Esophagus squamous epithelium (tissue), 5 donors: Measurements from ENCODE around the gene UGT1A10. TPM values are rescaled to one million over a fixed set of nuclear protein-coding genes. Genes with fewer than 3 reads are reported as not detected.
A peak's percentile ranks its signal among the peaks of the same experiment; 100 is the strongest.

Experiments
- DNase-seq: peaks from one replicate; lab custom pipeline; 2025; lab: John Stamatoyannopoulos, UW
- H3K27ac ChIP-seq, 4 donors: fragments of 200-600 bp; sonication (generic); one replicate each; pipeline ENCODE4 v1.5.1; 2016 to 2019; ENCODE audit warnings: mild to moderate bottlenecking in 1 of 4
- H3K27me3 ChIP-seq, 4 donors: fragments of 200-600 bp; sonication (generic); 1 replicate in 3 of 4; 2 replicates in 1 of 4; pipeline versions ENCODE4 v1.5.1 to v1.6.0; 2017 to 2021; ENCODE audit warnings: antibody characterized with exemption in 1 of 4
- H3K36me3 ChIP-seq, 3 donors: fragments of 200-600 bp; sonication (generic); one replicate each; pipeline ENCODE4 v1.5.1; 2016 to 2019
- H3K4me1 ChIP-seq, 3 donors: fragments of 200-600 bp; sonication (generic); one replicate each; pipeline ENCODE4 v1.5.1; 2017 to 2019
- H3K4me3 ChIP-seq, 4 donors: fragments of 200-600 bp; sonication (generic); 1 replicate in 3 of 4; 2 replicates in 1 of 4; pipeline ENCODE4 v1.5.1; 2016 to 2019; ENCODE audit warnings: mild to moderate bottlenecking in 2 of 4, moderate library complexity in 1 of 4
- H3K9me3 ChIP-seq, 3 donors: fragments of 200-600 bp; sonication (generic); one replicate each; pipeline ENCODE4 v1.5.1; 2016 to 2019
- POLR2A ChIP-seq, 4 donors: fragments of 450-650 bp; IDR thresholded peaks; one replicate each; pipeline ENCODE4 v1.6.1; 2017; ENCODE audit warnings: antibody characterized with exemption in 4 of 4, mild to moderate bottlenecking in 4 of 4, moderate library complexity in 3 of 4
- WGBS, 2 donors: methylation state at CpG; one replicate each; pipeline ENCODE4 v1.1.5; 2018; 5-methylcytosine and 5-hydroxymethylcytosine counted together
- intact Hi-C: fragments of 100-400 bp; cut with DNase I; formaldehyde crosslinking; loops from one replicate; pipeline ENCODE4 v1.15.0; 2022
- total RNA-seq, 4 donors: library from RNA; depleted of rRNA; stranded (reverse); fragments of >200 nt; gene quantifications; one replicate each; pipeline ENCODE4 v1.1.0, GENCODE V29; 2016
- TF ChIP-seq, protein P1 (sequence below), 6 experiments: fragments of 450-650 bp in 4 of 6; fragments of 200-600 bp in 2 of 6; sonication (generic) in 2 of 6; IDR thresholded peaks; one replicate each; pipeline ENCODE4 v1.5.1; 2016 to 2019; ENCODE audit warnings: antibody characterized with exemption in 6 of 6, mild to moderate bottlenecking in 4 of 6, moderate library complexity in 4 of 6
- donor health status: DM: yes; HTN: yes; CAD: no.

Gene UGT1A10
- total RNA-seq, 4 donors from 2014 or later = 12.4 to 45.0 (median 23.9) TPM

DNA sequence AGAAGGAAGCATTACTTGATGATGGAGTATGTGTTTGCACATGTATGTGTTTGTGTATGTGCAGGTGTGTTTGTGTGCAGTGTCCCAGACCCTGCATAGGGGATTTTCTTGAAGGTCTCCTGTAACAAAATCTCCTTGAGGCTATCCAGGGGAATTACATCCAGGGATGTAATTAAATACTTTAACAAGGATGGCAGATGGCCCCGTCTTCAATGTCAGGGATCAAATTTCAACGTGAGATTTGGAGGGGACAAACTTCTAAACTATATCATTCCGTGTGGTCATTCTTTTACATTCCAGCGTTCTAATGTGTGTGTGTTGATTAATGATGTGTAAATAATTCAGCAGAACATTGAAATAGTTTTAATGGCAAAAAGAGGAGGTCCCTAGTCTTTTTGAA is 38.7 kb downstream of the UGT1A10 start:
- Histone ChIP-seq H3K9me3 (no peaks in the 10 kb centered on the region), H3K4me3 (no peak overlapping the region), H3K36me3 (no peaks in the 10 kb centered on the region), H3K4me1 (peaks cover 0 to 10% (median 9%) of the 10 kb centered on the region in 3 donors), H3K27ac (no peak overlapping the region), H3K27me3 (no peaks in the 10 kb centered on the region)
- intact Hi-C loops = no loop called here
- no peak for DNase-seq
- no peak for TF ChIP-seq POLR2A (IDR thresholded peaks at IDR 0.05)
- TF ChIP-seq, protein P1, sequence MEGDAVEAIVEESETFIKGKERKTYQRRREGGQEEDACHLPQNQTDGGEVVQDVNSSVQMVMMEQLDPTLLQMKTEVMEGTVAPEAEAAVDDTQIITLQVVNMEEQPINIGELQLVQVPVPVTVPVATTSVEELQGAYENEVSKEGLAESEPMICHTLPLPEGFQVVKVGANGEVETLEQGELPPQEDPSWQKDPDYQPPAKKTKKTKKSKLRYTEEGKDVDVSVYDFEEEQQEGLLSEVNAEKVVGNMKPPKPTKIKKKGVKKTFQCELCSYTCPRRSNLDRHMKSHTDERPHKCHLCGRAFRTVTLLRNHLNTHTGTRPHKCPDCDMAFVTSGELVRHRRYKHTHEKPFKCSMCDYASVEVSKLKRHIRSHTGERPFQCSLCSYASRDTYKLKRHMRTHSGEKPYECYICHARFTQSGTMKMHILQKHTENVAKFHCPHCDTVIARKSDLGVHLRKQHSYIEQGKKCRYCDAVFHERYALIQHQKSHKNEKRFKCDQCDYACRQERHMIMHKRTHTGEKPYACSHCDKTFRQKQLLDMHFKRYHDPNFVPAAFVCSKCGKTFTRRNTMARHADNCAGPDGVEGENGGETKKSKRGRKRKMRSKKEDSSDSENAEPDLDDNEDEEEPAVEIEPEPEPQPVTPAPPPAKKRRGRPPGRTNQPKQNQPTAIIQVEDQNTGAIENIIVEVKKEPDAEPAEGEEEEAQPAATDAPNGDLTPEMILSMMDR (IDR thresholded peaks at IDR 0.05) = no peak
- WGBS, 2 donors = 52 to 57% methylated on average over 4 of the region's 4 CpGs

DNA sequence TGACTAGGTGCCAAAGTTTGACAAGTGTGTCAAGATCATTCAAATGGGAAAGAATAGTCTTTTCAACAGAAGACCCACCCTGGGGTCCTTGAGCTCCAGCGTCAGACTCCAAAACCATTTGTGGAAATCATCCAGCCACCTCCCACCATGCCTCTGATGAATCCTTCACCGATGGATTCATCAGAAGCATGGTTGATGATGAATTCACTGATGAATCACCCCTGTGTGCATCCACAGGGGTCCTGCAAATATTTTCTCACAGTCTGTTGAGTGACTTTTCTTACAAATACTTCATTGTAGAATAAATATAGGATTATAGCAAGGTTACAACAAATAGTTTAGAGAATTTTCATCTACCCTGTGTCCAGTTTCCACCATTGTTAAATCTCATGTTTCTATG is 39.8 kb downstream of the UGT1A10 start:
- WGBS, 2 donors = 76 to 85% methylated on average over 2 of the region's 2 CpGs
- no peak for DNase-seq
- H3K36me3 ChIP-seq = no peaks in the 10 kb centered on the region
- H3K27ac ChIP-seq = no peak overlapping the region
- no peak overlapping the region for H3K4me3 ChIP-seq
- peaks cover 2 to 20% (median 10%) of the 10 kb centered on the region in 3 donors for H3K4me1 ChIP-seq
- no peaks in the 10 kb centered on the region for H3K27me3 ChIP-seq
- H3K9me3 ChIP-seq = no peaks in the 10 kb centered on the region
- TF ChIP-seq POLR2A (IDR thresholded peaks at IDR 0.05) = no peak
- TF ChIP-seq, protein P1 (IDR thresholded peaks at IDR 0.05) = no peak
- intact Hi-C loops = no loop called here

- H3K27me3 ChIP-seq = no peaks in the 10 kb centered on the region
- TF ChIP-seq, protein P1 (IDR thresholded peaks at IDR 0.05) = no peak
- no peak for TF ChIP-seq POLR2A (IDR thresholded peaks at IDR 0.05)
- H3K4me1 ChIP-seq = peaks cover 5 to 29% (median 10%) of the 10 kb centered on the region in 3 donors
- intact Hi-C loops = no loop called here
- H3K4me3 ChIP-seq = no peak overlapping the region
- H3K36me3 ChIP-seq = no peaks in the 10 kb centered on the region
- WGBS, 2 donors = 56 to 60% methylated on average over 4 of the region's 4 CpGs
- DNase-seq = no peak
- peak overlapping the region in 2 of 4 donors; percentile 16 to 21 for H3K27ac ChIP-seq
- no peaks in the 10 kb centered on the region for H3K9me3 ChIP-seq
Measured at GRCh38 chr2:233679196-233679595, 42.9 kb downstream of the UGT1A10 start.

DNA sequence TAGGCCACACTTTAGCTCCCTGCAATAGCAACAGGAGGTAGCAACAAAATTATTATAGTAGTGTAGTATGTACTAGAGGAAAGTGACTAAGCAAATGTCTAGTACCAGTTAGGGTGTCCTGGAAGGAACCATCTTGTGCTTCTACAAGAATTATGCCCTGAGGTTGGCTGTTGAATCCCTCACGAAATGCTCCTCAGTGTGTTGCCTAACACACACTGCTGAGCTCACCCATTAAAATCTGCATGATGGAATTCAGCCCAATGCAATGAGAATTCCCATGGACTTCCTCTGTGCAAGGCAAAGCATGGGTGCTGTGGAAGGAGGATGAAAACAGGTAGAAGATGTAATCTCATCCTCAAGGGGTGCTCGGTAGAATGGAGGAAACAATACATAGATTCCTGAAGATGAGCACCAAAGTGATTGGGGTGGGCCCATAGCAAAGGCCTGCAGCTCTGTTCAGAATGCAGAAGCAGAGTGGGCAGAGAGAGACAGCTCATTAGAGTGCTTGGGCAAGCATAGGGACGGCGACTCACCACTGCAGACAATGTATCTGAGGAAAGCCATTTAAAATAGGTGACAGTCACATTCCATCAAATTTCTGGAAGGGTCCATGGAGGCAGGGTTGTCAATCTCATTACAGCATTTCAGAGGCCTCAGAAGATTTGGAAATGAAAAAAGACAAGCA is 44.3 kb downstream of the UGT1A10 start:
- no peak for DNase-seq
- H3K36me3 ChIP-seq = no peaks in the 10 kb centered on the region
- H3K4me1 ChIP-seq = peaks cover 5 to 34% (median 10%) of the 10 kb centered on the region in 3 donors
- no peaks in the 10 kb centered on the region for H3K9me3 ChIP-seq
- no peak overlapping the region for H3K4me3 ChIP-seq
- TF ChIP-seq, protein P1 (IDR thresholded peaks at IDR 0.05) = no peak
- TF ChIP-seq POLR2A (IDR thresholded peaks at IDR 0.05) = no peak
- no peaks in the 10 kb centered on the region for H3K27me3 ChIP-seq
- peak overlapping the region in 2 of 4 donors; percentile 42 to 51 for H3K27ac ChIP-seq
- WGBS, 2 donors = 66 to 68% methylated on average over 4 of the region's 4 CpGs
- intact Hi-C loops = no loop called here

GRCh38 chr2:233681521-233682099 is 45.4 kb downstream of the UGT1A10 start, which contains the start of gene UGT1A7:
Gene UGT1A7, plus strand, starts transcription at chr2:233681901. Its CDS starts 37 bp downstream, at chr2:233681938.
- peak within 1 kb of the TSS; percentile 25 to 51 (median 41) for H3K4me3 ChIP-seq

More at GRCh38 chr2:233681521-233682099, 45.4 kb downstream of the UGT1A10 start, which contains the start of gene UGT1A7:
- TF ChIP-seq, protein P1 (IDR thresholded peaks at IDR 0.05) = no peak
- peak in 2 of 4 donors; percentile 34 to 68 for TF ChIP-seq POLR2A (IDR thresholded peaks at IDR 0.05)
- Histone ChIP-seq H3K27me3 (no peaks in the 10 kb centered on the region), H3K27ac (peak within 1 kb of the TSS; percentile 18 to 78 (median 62)), H3K4me1 (peaks cover 5 to 38% (median 10%) of the 10 kb centered on the region in 3 donors), H3K36me3 (no peaks in the 10 kb centered on the region), H3K9me3 (no peaks in the 10 kb centered on the region)
- intact Hi-C loops = no loop called here
- no peak for DNase-seq
- WGBS, 2 donors = 40 to 47% methylated on average over 4 to 5 of the region's 5 CpGs
